WERI-Rb-1 (cell line): Measurements from ENCODE around the gene PSMD13.

Experiments
- DNase-seq: peaks from one replicate; pipeline ENCODE4 v3.0.0-alpha.2; 2020
- H3K27ac ChIP-seq: fragments of 250-450 bp; sonication (Bioruptor Pico); 2 replicates; pipeline ENCODE4 v1.5.1; 2020; ENCODE audit warnings: mild to moderate bottlenecking, moderate library complexity
- H3K27me3 ChIP-seq: fragments of 250-450 bp; sonication (Bioruptor Pico); 2 replicates; pipeline ENCODE4 v1.5.1; 2021; ENCODE audit warnings: mild to moderate bottlenecking, low read depth, moderate library complexity; ENCODE audit not compliant: insufficient read depth, severe bottlenecking
- H3K36me3 ChIP-seq: fragments of 250-450 bp; sonication (Bioruptor Pico); 2 replicates; pipeline ENCODE4 v1.5.1; 2020; ENCODE audit warnings: mild to moderate bottlenecking, moderate library complexity
- H3K4me3 ChIP-seq: 2 replicates; pipeline ENCODE4 v1.5.1; 2011; ENCODE audit warnings: low read depth, mild to moderate bottlenecking, control low read depth, low read length
- H3K9me3 ChIP-seq: fragments of 250-450 bp; sonication (Bioruptor Pico); 2 replicates; pipeline ENCODE4 v1.5.1; 2021; ENCODE audit warnings: mild to moderate bottlenecking, moderate library complexity; ENCODE audit not compliant: severe bottlenecking
- TF ChIP-seq, protein P1 (sequence below): IDR thresholded peaks from 2 replicates; pipeline ENCODE4 v1.5.1; 2011; ENCODE audit warnings: low read depth, mild to moderate bottlenecking, control low read depth, inconsistent platforms, low read length

PSMD13 gene

DNA sequence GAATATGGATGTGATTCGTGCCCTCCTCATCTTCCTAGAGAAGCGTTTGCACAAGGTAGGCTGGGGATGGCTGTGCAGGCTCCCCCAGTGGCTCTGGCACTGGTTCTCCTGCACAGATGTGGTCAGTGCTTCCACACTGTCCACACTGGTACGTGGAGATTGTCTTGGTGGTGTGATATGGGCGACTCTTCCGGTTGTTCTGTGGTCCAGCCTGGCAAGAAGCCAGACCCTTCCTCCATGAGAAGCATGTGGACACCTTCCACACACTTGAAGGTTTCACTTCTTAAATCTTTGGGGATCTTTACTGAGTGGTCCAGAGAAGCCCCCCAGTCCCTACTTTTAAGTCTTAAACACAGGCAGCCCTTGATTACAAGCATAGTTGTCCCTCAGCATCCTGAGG lies 25.5 kb upstream of the PSMD13 start:
- DNase-seq = no peak
- H3K36me3 ChIP-seq = peaks cover 68% of the 10 kb centered on the region
- H3K27ac ChIP-seq = no peak overlapping the region
- TF ChIP-seq, protein P1, sequence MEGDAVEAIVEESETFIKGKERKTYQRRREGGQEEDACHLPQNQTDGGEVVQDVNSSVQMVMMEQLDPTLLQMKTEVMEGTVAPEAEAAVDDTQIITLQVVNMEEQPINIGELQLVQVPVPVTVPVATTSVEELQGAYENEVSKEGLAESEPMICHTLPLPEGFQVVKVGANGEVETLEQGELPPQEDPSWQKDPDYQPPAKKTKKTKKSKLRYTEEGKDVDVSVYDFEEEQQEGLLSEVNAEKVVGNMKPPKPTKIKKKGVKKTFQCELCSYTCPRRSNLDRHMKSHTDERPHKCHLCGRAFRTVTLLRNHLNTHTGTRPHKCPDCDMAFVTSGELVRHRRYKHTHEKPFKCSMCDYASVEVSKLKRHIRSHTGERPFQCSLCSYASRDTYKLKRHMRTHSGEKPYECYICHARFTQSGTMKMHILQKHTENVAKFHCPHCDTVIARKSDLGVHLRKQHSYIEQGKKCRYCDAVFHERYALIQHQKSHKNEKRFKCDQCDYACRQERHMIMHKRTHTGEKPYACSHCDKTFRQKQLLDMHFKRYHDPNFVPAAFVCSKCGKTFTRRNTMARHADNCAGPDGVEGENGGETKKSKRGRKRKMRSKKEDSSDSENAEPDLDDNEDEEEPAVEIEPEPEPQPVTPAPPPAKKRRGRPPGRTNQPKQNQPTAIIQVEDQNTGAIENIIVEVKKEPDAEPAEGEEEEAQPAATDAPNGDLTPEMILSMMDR = no peak
- no peaks in the 10 kb centered on the region for H3K9me3 ChIP-seq
- no peaks in the 10 kb centered on the region for H3K27me3 ChIP-seq
- H3K4me3 ChIP-seq = no peak overlapping the region

DNA sequence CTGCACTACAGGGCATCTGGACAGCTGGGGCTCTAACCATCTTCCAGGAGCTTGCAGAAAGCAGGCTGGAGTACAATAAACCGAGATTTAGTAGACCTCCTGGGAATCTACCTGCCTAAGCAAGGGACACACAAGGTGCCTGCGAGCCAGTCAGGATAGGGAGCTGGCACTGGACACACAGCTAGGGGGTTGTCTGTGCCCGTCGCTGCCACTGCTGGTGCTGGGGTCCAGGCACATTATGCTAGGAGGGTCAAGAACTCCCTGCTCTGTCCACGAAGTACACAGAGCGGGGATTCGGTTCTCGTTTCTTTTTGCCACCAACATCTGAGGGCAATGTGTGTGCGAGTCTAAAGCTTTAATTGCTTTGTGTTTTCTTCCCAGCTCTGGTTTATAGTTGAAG lies 25.0 kb upstream of the PSMD13 start:
- no peak for DNase-seq
- H3K27ac ChIP-seq = no peak overlapping the region

DNA sequence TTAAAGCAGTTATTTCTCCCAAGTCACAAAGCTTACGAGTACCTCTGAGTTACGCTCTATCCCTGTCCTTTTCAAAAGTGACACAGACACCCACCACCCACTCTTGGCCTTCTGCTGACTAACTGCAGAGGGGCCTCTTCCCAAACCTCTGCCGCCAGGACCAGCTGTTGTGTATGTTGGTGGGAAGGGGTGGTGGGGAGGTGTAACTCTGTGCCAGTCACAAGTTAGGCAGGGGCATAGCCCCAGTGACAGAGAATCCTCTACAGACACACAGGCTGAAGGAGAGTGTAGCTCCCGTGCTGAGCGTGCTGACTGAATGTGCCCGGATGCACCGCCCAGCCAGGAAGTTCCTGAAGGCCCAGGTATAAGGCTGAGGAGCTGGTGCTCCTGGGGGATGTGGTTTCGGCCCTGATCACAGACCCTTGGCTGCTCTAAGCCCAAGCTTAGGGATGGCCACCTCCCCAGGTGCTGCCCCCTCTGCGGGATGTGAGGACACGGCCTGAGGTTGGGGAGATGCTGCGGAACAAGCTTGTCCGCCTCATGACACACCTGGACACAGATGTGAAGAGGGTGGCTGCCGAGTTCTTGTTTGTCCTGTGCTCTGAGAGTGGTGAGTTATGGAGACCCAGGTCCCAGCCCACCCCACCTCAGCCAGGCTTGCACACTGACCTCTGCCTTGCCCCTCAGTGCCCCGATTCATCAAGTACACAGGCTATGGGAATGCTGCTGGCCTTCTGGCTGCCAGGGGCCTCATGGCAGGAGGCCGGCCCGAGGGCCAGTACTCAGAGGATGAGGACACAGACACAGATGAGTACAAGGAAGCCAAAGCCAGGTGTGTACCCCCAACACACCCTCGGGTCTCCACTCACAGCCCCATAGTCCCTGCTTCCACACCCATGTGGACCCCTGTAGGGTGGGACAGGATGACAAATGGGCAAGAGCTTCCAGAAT lies 24.4 kb upstream of the PSMD13 start:
- TF ChIP-seq, protein P1 = no peak
- Histone ChIP-seq H3K4me3 (no peak overlapping the region), H3K9me3 (no peaks in the 10 kb centered on the region), H3K27ac (no peak overlapping the region), H3K27me3 (no peaks in the 10 kb centered on the region), H3K36me3 (peaks cover 69% of the 10 kb centered on the region)
- no peak for DNase-seq

More for the DNA sequence above, 25.0 kb upstream of the PSMD13 start:
- Histone ChIP-seq H3K27me3 (no peaks in the 10 kb centered on the region), H3K36me3 (peaks cover 69% of the 10 kb centered on the region), H3K4me3 (no peak overlapping the region), H3K9me3 (no peaks in the 10 kb centered on the region)
- TF ChIP-seq, protein P1 = no peak

DNA sequence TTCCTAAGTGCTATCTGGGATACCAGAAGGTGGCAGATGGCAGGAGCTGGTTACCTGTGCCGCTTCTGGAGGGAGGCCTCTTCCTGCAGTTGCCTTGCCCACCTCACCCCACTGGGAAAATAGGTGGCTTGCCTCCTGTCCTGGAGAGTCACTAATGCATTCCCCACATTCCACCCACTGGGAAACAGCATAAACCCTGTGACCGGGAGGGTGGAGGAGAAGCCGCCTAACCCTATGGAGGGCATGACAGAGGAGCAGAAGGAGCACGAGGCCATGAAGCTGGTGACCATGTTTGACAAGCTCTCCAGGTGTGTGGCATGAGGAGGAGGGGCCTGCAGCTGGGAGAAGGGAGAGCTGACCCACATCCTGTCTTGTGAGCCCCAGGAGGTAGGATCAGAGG lies 23.7 kb upstream of the PSMD13 start:
- no peak overlapping the region for H3K27ac ChIP-seq
- no peak overlapping the region for H3K4me3 ChIP-seq
- no peak for DNase-seq
- H3K9me3 ChIP-seq = no peaks in the 10 kb centered on the region
- peaks cover 69% of the 10 kb centered on the region for H3K36me3 ChIP-seq
- H3K27me3 ChIP-seq = no peaks in the 10 kb centered on the region
- TF ChIP-seq, protein P1 = no peak

DNA sequence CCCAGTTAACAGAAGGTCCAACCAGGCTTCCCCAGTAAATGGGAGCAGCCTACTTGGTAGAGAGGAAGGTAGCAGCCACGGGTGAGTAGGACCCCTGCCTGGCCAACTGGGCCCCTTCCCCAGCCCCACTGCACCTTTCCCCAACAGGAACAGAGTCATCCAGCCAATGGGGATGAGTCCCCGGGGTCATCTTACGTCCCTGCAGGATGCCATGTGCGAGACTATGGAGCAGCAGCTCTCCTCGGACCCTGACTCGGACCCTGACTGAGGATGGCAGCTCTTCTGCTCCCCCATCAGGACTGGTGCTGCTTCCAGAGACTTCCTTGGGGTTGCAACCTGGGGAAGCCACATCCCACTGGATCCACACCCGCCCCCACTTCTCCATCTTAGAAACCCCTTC lies 22.7 kb upstream of the PSMD13 start:
- TF ChIP-seq, protein P1 = no peak
- DNase-seq = no peak
- Histone ChIP-seq H3K36me3 (peaks cover 69% of the 10 kb centered on the region), H3K27me3 (no peaks in the 10 kb centered on the region), H3K4me3 (no peak overlapping the region), H3K9me3 (no peaks in the 10 kb centered on the region), H3K27ac (no peak overlapping the region; the same call in 1 of the 2 replicates)

DNA sequence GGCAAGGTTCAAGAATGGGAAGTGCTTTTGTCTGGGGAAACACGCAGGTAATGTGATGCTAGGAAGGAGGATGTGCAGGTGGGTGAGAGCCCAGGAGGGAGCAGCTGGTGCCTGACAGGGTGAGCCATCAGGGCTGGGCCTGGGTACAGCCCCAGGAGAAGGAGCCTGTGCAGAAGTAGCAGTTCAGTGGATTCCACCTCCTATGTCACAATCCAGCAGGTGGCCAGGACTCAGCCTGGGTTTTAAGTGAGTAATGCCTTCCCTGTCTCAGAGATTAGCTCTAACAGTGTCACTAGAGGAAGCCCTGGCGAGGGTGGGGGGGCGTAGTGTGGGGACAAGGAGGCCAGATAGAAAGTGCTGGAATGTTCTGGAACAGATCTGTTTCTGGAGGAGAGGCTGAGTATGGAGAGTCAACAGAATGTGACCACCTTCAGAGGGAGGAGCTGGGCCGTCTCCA lies 21.2 kb upstream of the PSMD13 start:
- peak overlapping the region; percentile 80 for H3K27ac ChIP-seq
- H3K4me3 ChIP-seq = no peak overlapping the region
- TF ChIP-seq, protein P1 = no peak
- peaks cover 57% of the 10 kb centered on the region for H3K36me3 ChIP-seq
- DNase-seq = peak; percentile 88
- H3K27me3 ChIP-seq = no peaks in the 10 kb centered on the region
- no peaks in the 10 kb centered on the region for H3K9me3 ChIP-seq
